Pons (tissue), 1 donor: ENCODE measurements around the gene DNAH8.
"Not testable (repeated sequence)": the region's sequence is repeated elsewhere in the genome, so short reads cannot be mapped to it uniquely, and the experiment has no call there.

Source experiments
- DNase-seq: peaks from one replicate; pipeline ENCODE4 v3.0.0-alpha.2; 2016; ENCODE audit warnings: low spot score

The DNAH8 gene

DNA sequence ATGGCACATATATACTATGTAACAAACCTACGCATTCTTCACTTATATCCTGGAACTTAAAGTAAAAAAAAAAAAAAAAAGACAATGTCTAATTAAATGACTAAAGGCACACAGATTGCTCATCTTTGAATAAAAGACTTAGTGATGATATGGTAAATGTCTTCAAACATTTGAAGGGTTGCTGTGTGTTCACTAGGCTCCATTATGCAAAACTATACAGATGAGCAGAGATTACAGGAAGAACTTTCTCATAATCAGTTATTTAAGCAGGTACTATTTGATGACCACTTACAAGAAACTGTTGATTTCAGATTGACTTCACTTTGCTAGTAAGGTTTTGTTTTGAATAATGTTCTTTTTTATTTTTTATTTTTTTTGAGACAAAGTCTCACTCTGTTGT, 34.4 kb downstream of the DNAH8 start:
- DNase-seq, result no peak

DNA sequence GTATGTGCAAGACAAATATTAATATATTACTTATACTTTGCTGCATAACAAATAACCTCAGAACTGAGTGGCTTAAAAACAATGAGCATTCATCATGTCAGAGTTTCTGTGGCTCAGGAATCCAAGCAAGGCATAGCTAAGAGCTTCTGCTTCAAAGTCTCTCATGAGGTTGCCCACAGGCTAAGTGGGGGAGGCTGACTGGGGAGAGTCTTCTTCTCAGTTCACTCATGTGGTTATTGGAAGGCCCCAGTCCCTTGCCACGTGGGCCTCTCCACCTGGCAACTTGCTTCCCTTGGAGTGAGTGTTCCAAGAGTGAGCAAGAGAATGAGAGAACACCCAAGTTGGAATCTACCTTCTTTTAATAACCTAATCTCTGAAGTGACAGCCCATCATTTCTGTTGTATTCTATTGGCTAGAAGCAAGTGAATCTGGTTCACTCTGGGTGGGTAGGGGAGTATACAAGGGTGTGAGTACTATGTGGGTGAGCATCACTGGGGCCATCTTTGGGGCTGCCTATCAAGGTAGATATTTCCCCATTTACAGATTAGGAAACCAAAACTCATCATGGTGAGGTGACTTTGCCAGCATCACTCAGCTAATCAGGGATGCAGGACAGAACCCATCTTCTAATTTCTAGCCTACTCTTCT, 36.0 kb downstream of the DNAH8 start:
- DNase-seq, result no peak

GRCh38 chr6:38753707-38754106, 38.6 kb downstream of the DNAH8 start:
- no peak for DNase-seq

DNA sequence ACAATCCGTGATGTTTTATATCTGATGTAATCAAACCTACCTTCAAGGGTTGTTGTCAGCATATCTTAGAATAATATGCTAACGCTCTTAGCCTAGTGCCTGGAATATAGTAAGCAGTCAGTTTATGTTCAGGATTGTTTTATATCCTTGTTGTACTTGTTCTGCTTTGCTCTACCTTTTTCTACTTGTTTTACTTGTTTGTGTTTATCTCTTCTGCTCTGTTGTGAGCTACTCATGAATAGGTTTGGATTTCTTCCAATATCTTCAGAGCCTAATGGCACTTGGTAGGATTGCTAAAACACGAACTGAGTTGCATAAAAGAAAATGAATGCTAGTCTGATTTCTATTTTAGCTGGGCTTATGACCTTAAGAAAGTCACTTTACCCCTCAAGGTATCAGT, 40.1 kb downstream of the DNAH8 start:
- no peak for DNase-seq

- DNase-seq, result no peak
Observed at GRCh38 chr6:38755874-38756273, 40.8 kb downstream of the DNAH8 start.

- no peak for DNase-seq
Observed at GRCh38 chr6:38760097-38760496, 45.0 kb downstream of the DNAH8 start.

GRCh38 chr6:38762848-38763247, 47.7 kb downstream of the DNAH8 start:
- no peak for DNase-seq

DNA sequence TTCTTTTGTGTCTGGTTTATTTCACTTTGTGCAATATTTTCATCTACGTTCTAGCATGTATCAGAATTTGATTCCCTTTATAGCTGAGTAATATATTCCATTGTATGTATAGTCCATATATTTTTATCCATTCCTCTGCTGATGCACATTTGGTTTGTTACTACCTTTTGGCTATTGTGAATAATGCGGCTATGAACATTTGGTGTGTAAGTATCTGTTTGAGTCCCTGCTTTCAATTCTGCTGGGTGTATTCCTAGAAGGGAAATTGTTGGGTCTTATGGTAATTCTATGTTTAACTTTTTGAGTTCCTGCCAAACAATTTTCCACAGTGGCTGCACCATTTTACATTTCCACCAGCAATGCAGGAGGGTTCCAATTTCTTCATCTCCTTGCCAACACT, 52.4 kb downstream of the DNAH8 start:
- no peak for DNase-seq

GRCh38 chr6:38773338-38773737, 58.2 kb downstream of the DNAH8 start:
- DNase-seq, result no peak

DNA sequence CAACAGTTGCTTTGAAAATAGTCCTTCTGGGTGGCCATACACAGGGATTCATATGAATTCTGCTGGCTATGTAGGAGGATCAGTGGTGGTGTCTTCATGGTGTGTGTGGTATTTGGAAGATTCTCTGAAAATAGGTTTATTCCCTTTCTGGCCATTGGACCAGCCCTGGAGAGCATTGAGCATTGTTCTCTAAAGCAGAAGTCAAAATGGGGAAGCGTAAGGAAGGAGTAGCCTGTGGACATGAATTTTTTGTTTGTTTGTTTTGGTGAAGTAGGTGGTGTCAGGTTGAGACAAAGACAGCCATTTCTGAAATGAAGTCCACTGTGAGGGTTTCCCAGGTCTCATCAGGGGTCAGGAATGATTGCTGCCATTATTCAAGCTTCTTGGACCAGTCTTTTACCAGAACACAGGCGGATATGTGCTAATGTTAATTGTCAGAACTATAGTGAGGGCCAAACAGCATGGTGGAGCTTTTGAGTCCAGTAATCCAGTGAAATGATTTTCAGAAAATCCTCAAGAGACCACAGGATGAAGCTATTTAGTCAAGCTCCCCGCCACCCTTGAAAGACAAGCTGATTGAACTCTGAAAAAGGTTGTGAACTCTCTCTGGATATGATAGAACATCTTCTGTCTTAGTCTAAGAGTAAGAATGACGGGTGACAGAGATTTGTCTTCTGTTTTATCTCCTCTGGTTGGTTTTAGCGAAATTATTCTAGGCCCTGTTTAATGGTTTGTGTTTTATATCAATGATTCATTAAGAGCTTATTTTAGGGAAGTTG, 60.0 kb downstream of the DNAH8 start:
- peak; percentile 8 for DNase-seq

GRCh38 chr6:38775870-38776269, 60.8 kb downstream of the DNAH8 start:
- no peak for DNase-seq

DNA sequence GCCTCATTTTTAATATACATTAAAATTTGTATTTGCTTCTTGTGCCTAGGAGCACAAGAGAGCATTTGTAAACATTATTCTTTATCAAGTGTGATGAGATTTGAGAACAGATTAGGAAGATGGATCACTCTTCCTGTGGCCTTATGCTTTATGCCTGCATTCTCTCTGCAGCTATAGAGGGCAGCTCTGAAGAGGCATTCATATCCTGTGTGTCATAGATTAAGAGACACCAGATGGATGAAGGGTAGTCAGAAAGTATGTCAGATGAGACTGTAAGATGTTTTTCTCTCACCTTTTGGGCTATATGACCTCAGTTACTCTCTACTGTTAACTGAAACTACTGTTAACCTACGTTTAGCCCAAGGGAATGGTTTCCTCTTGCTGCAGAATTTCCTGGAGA, 61.4 kb downstream of the DNAH8 start:
- no peak for DNase-seq

GRCh38 chr6:38779310-38780062, 64.4 kb downstream of the DNAH8 start:
- no peak for DNase-seq

DNA sequence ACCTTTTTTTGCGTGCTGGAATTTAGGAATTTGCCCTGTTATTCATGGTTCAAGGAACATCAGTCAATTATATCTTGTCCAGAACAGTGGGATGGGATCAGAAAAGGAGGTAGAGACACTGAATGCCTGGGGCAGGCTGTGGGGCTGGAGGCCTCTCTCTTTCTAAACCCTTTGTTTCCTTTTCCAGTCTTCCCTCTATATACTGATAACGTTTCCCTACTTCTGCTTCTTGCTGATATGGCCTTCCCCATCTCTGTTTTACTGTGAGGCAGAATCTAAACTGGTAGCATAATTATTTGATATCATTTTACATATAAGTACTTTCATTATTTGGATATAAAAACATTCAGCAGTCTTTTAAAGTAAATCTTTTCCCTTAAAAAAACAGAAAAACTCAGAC, 67.5 kb downstream of the DNAH8 start:
- DNase-seq, result no peak

- DNase-seq, result no peak
Observed at GRCh38 chr6:38783443-38784228, 68.5 kb downstream of the DNAH8 start.

DNA sequence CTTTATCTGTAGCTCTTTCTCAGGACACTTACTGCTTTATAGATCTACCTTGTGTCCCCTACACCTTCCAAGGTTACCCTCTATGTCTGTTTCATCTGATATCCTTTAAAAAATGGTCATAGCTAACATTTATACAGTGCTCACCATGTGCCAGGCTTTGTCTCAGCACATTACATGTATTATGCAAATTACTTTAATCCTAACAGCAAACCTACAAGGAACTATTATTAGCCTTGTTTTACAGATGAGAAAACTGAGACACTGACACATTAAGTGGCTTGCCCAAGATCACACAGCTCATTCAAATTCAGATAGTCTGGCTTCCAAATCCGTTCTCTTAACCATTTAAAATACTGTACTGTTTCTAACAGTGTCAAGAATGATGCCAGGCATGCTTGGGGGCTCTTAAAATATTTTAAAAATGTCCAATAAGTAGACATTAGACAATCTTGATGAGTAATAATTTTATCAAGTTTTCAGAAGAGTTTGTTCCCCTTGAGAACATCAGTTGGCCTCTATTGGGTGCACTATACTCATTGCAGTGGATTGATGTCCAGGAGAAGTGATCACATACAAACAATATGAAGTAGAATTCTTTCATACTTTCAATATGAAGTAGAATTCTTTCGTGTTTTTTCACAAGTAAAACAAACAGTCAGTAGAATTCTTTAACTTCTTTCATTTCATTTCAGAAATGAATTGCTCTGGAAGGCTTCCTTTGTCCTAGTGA, 69.6 kb downstream of the DNAH8 start:
- DNase-seq, result no peak

- DNase-seq, result no peak
Observed at GRCh38 chr6:38786486-38786885, 71.4 kb downstream of the DNAH8 start.

DNA sequence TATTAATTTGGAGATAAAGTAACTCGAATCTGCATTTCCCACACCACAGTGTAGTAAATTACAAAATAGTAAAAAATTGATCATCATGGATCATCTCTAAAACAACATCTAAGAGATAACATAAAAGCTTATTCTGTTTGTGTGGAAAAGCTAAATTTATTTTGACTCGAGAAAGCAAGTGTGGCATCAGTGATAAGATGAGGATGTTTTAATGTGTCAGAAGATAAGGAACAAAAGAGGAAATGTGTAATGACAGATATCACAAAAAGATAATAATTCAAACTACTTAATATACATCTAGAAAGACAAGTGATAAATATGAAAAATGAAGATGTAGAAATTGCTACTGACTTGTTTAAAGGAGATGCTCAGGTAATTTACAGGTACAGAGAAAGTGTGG, 74.1 kb downstream of the DNAH8 start:
- DNase-seq, result no peak

GRCh38 chr6:38792356-38792755, 77.2 kb downstream of the DNAH8 start:
- no peak for DNase-seq

- DNase-seq, result no peak
Observed at GRCh38 chr6:38794682-38795081, 79.6 kb downstream of the DNAH8 start.

DNA sequence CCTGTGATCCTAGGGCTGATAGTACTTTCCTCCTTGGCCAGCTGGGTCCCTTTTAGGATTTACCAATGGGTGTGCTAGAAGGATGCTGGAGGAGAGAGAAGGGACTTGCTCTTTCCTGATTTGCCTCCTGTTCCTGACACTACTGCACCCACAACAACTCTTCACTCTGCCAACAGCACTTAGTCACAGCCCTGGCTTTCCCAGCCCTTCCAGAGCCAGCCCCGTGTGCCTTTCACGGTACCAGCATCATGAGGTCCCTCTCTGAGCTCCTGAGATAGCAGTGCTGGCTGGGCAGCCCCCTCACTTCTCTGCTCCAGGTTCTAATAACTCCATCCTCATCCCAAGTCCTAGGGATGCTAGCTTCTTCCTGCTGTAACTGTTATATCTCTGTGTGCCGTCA, 80.9 kb downstream of the DNAH8 start:
- DNase-seq, result no peak

- not testable (repeated sequence) for DNase-seq
Observed at GRCh38 chr6:38796437-38796836, 81.3 kb downstream of the DNAH8 start.
